ENCODE results near the gene MIDN.

DNA sequence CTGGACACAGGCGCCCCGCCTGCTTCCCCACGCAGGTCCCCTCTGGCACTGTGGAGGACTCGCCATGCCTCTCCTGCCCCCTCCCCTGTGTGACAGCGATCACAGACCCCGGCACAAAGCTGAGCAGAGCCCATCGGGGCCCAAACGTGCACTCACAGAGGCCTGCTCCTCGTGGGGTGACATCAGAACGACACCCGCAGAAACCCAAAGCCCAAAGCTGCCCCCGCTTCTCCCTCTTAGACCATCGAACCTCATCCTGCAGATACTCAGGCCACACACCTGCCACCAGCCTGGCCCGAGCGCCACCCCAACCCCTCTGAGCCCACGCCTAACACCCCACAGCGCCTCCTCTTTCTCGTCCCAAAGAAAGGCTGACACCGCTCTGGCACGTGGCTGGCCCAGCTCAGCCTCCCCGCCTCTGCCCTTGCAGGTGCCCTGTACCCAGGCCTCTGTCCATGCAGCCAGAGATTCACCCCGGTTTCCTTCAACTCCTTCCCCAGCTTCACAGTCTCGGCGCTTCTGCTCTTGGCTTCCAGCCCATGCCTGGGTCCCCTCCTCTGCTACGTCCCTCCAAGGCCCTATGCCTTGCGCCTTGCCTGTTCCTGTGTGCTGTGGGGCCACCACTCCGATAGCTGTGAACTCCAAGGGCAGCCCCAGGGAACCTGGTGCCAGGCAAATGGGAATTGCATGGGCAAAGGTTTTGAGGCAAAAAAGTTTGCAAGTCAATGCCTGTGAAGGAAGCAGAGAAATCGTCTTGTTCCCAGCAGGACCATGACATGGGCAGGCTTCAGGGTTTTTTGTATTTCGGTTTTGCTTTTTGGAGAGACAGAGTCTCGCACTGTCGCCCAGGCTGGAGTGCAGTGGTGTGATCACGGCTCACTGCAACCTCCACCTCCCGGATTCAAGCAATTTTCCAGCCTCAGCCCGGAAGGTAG is 9.7 kb upstream of the MIDN start:
- TF ChIP-seq, protein P1, sequence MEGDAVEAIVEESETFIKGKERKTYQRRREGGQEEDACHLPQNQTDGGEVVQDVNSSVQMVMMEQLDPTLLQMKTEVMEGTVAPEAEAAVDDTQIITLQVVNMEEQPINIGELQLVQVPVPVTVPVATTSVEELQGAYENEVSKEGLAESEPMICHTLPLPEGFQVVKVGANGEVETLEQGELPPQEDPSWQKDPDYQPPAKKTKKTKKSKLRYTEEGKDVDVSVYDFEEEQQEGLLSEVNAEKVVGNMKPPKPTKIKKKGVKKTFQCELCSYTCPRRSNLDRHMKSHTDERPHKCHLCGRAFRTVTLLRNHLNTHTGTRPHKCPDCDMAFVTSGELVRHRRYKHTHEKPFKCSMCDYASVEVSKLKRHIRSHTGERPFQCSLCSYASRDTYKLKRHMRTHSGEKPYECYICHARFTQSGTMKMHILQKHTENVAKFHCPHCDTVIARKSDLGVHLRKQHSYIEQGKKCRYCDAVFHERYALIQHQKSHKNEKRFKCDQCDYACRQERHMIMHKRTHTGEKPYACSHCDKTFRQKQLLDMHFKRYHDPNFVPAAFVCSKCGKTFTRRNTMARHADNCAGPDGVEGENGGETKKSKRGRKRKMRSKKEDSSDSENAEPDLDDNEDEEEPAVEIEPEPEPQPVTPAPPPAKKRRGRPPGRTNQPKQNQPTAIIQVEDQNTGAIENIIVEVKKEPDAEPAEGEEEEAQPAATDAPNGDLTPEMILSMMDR (IDR thresholded peaks at IDR 0.05; ENCODE audit: low read length) = no peak
- no peak for TF ChIP-seq EZH2 (IDR thresholded peaks at IDR 0.05; ENCODE audit: borderline replicate concordance, low read length)
